SH-SY5Y (cell line): ENCODE results near the gene NCAM1.

Experiments used
- GATA2 ChIP-seq: IDR thresholded peaks from 2 replicates; pipeline ENCODE4 v1.6.1; 2011; ENCODE audit warnings: mild to moderate bottlenecking, low read depth, low read length
- GATA3 ChIP-seq: IDR thresholded peaks from 2 replicates; pipeline ENCODE4 v1.6.1; 2011; ENCODE audit warnings: low read depth, mild to moderate bottlenecking, low read length, moderate library complexity

GRCh38 chr11:113283881-113284280 lies 322.7 kb downstream of the NCAM1 start:
- TF ChIP-seq GATA2: no peak
- TF ChIP-seq GATA3: no peak
